Activated naive CD4-positive, alpha-beta T cell treated with anti-CD3 and anti-CD28 coated beads for 36 hours (primary cell): ENCODE results near the gene NDRG3. TPM values are rescaled to one million over a fixed set of nuclear protein-coding genes. Genes with fewer than 3 reads are reported as not detected.
"Not testable (repeated sequence)": the region's sequence is repeated elsewhere in the genome, so short reads cannot be mapped to it uniquely, and the experiment has no call there.

Source experiments
- CTCF ChIA-PET: fragments of 350-600 bp; sonication (Branson Sonifier 250); formaldehyde crosslinking; loops from one replicate; lab custom pipeline; 2021; ENCODE audit warnings: antibody characterized with exemption; lab: Charles Lee
- DNase-seq: peaks from one replicate; pipeline ENCODE4 v3.0.0-alpha.2; 2020
- H3K27ac Mint-ChIP-seq: one replicate; pipeline ENCODE4 v1.8.0; 2021; ENCODE audit warnings: mild to moderate bottlenecking, mixed read lengths
- H3K27me3 Mint-ChIP-seq: one replicate; pipeline ENCODE4 v1.8.0; 2021; ENCODE audit warnings: low read depth, mixed read lengths
- H3K36me3 Mint-ChIP-seq: one replicate; pipeline ENCODE4 v1.8.0; 2021; ENCODE audit warnings: low read depth, mixed read lengths
- H3K4me1 Mint-ChIP-seq: one replicate; pipeline ENCODE4 v1.8.0; 2021; ENCODE audit warnings: low read depth, mixed read lengths
- H3K4me3 Mint-ChIP-seq: one replicate; pipeline ENCODE4 v1.8.0; 2021; ENCODE audit warnings: mild to moderate bottlenecking, moderate library complexity, mixed read lengths
- H3K9me3 Mint-ChIP-seq: one replicate; pipeline ENCODE4 v1.8.0; 2021; ENCODE audit warnings: mixed read lengths
- intact Hi-C: fragments of 100-400 bp; cut with micrococcal nuclease; formaldehyde crosslinking; loops from one replicate; pipeline ENCODE4 v1.15.1; 2023
- total RNA-seq, 2 experiments: library from RNA; stranded (reverse); gene quantifications; one replicate each; pipeline ENCODE4 v1.2.3, GENCODE V29; 2021

The NDRG3 gene
- total RNA-seq, 2 experiments from 2014 or later, result 26.1 to 28.2 TPM

GRCh38 chr20:36726168-36726567 is 19.7 kb downstream of the NDRG3 start:
- no peak for DNase-seq
- peaks cover 2% of the 10 kb centered on the region for H3K36me3 Mint-ChIP-seq
- intact Hi-C loops, result no loop called here
- H3K9me3 Mint-ChIP-seq, result no peaks in the 10 kb centered on the region
- CTCF ChIA-PET, result interaction anchor here (0.7 kb wide), 1 partner anchor 82 kb away, joined by 3 read pairs; no protein-coding TSS in a partner anchor
- H3K27ac Mint-ChIP-seq, result no peak overlapping the region
- H3K4me1 Mint-ChIP-seq, result peaks cover 9% of the 10 kb centered on the region
- H3K27me3 Mint-ChIP-seq, result no peaks in the 10 kb centered on the region
- H3K4me3 Mint-ChIP-seq, result no peak overlapping the region

GRCh38 chr20:36720510-36720909 is 25.4 kb downstream of the NDRG3 start:
- peak overlapping the region; percentile 3 for H3K27ac Mint-ChIP-seq
- H3K4me1 Mint-ChIP-seq, result peaks cover 12% of the 10 kb centered on the region
- H3K36me3 Mint-ChIP-seq, result peaks cover 4% of the 10 kb centered on the region
- intact Hi-C loops, result loop anchor here (1.0 kb wide), 1 partner anchor 26 kb away; the partner anchor contains the start of gene NDRG3
- CTCF ChIA-PET, result interaction anchor here (0.6 kb wide), 1 partner anchor 300 kb away, joined by 4 read pairs; no protein-coding TSS in a partner anchor
- DNase-seq, result peak; percentile 58
- H3K4me3 Mint-ChIP-seq, result no peak overlapping the region
- H3K9me3 Mint-ChIP-seq, result no peaks in the 10 kb centered on the region
- no peaks in the 10 kb centered on the region for H3K27me3 Mint-ChIP-seq

GRCh38 chr20:36717657-36718056 is 28.2 kb downstream of the NDRG3 start:
- Mint-ChIP-seq H3K4me1 (peaks cover 12% of the 10 kb centered on the region), H3K27me3 (no peaks in the 10 kb centered on the region), H3K27ac (no peak overlapping the region), H3K4me3 (no peak overlapping the region), H3K36me3 (peaks cover 4% of the 10 kb centered on the region), H3K9me3 (no peaks in the 10 kb centered on the region)
- intact Hi-C loops, result loop anchor here (1.0 to 5.0 kb wide), 4 partner anchors 37 to 170 kb away; partner anchors contain the start of gene DSN1
- CTCF ChIA-PET, result interaction anchor here (0.7 to 1.3 kb wide), 4 partner anchors 37 to 223 kb away, joined by 3 read pairs; no protein-coding TSS in a partner anchor
- peak; percentile 43 for DNase-seq

GRCh38 chr20:36717021-36717420 is 28.9 kb downstream of the NDRG3 start:
- H3K4me3 Mint-ChIP-seq, result no peak overlapping the region
- no peaks in the 10 kb centered on the region for H3K9me3 Mint-ChIP-seq
- peaks cover 4% of the 10 kb centered on the region for H3K36me3 Mint-ChIP-seq
- CTCF ChIA-PET, result interaction anchor here (0.5 to 1.3 kb wide), 2 partner anchors 38 to 72 kb away, joined by 3 read pairs; no protein-coding TSS in a partner anchor
- H3K27ac Mint-ChIP-seq, result no peak overlapping the region
- H3K4me1 Mint-ChIP-seq, result peaks cover 12% of the 10 kb centered on the region
- no peaks in the 10 kb centered on the region for H3K27me3 Mint-ChIP-seq
- intact Hi-C loops, result loop anchor here (1.0 to 5.0 kb wide), 4 partner anchors 37 to 170 kb away; partner anchors contain the start of gene DSN1
- no peak for DNase-seq

GRCh38 chr20:36712775-36713174 is 33.1 kb downstream of the NDRG3 start:
- Mint-ChIP-seq H3K36me3 (no peaks in the 10 kb centered on the region), H3K27ac (no peak overlapping the region)
- CTCF ChIA-PET, result interaction anchor here (0.7 kb wide), 1 partner anchor 679 kb away, joined by 3 read pairs; no protein-coding TSS in a partner anchor

GRCh38 chr20:36709126-36709525 is 36.8 kb downstream of the NDRG3 start:
- intact Hi-C loops, result no loop called here
- no peaks in the 10 kb centered on the region for H3K9me3 Mint-ChIP-seq
- H3K4me1 Mint-ChIP-seq, result no peaks in the 10 kb centered on the region
- H3K4me3 Mint-ChIP-seq, result no peak overlapping the region
- H3K36me3 Mint-ChIP-seq, result peaks cover 3% of the 10 kb centered on the region
- CTCF ChIA-PET, result no interaction called here
- no peak overlapping the region for H3K27ac Mint-ChIP-seq
- no peak for DNase-seq
- H3K27me3 Mint-ChIP-seq, result no peaks in the 10 kb centered on the region

More at GRCh38 chr20:36712775-36713174, 33.1 kb downstream of the NDRG3 start:
- no peak for DNase-seq
- intact Hi-C loops, result no loop called here
- H3K4me1 Mint-ChIP-seq, result no peaks in the 10 kb centered on the region
- no peaks in the 10 kb centered on the region for H3K9me3 Mint-ChIP-seq
- H3K4me3 Mint-ChIP-seq, result no peak overlapping the region
- no peaks in the 10 kb centered on the region for H3K27me3 Mint-ChIP-seq

GRCh38 chr20:36703530-36703929 is 42.4 kb downstream of the NDRG3 start:
- Mint-ChIP-seq H3K9me3 (no peaks in the 10 kb centered on the region), H3K36me3 (peaks cover 3% of the 10 kb centered on the region), H3K4me1 (no peaks in the 10 kb centered on the region), H3K4me3 (no peak overlapping the region), H3K27ac (no peak overlapping the region), H3K27me3 (no peaks in the 10 kb centered on the region)
- intact Hi-C loops, result no loop called here
- DNase-seq, result no peak
- CTCF ChIA-PET, result no interaction called here

- H3K4me3 Mint-ChIP-seq, result no peak overlapping the region
- CTCF ChIA-PET, result no interaction called here
Measured at GRCh38 chr20:36700438-36700837, 45.5 kb downstream of the NDRG3 start.

GRCh38 chr20:36695467-36695866 is 50.4 kb downstream of the NDRG3 start:
- CTCF ChIA-PET, H3K4me3 Mint-ChIP-seq, H3K36me3 Mint-ChIP-seq, H3K9me3 Mint-ChIP-seq, DNase-seq, H3K27ac Mint-ChIP-seq, H3K27me3 Mint-ChIP-seq, H3K4me1 Mint-ChIP-seq, intact Hi-C loops: not testable (repeated sequence)

More at GRCh38 chr20:36700438-36700837, 45.5 kb downstream of the NDRG3 start:
- DNase-seq, result no peak
- H3K4me1 Mint-ChIP-seq, result no peaks in the 10 kb centered on the region
- H3K36me3 Mint-ChIP-seq, result peaks cover 2% of the 10 kb centered on the region
- no peaks in the 10 kb centered on the region for H3K27me3 Mint-ChIP-seq
- intact Hi-C loops, result no loop called here
- no peak overlapping the region for H3K27ac Mint-ChIP-seq
- H3K9me3 Mint-ChIP-seq, result no peaks in the 10 kb centered on the region

GRCh38 chr20:36688630-36689029 is 57.3 kb downstream of the NDRG3 start:
- CTCF ChIA-PET, result interaction anchor here (1.2 kb wide), 1 partner anchor 23 kb away, joined by 3 read pairs; no protein-coding TSS in a partner anchor
- H3K27ac Mint-ChIP-seq, result no peak overlapping the region
- no peak for DNase-seq
- no peaks in the 10 kb centered on the region for H3K27me3 Mint-ChIP-seq
- intact Hi-C loops, result no loop called here
- no peaks in the 10 kb centered on the region for H3K4me1 Mint-ChIP-seq
- H3K36me3 Mint-ChIP-seq, result no peaks in the 10 kb centered on the region
- no peaks in the 10 kb centered on the region for H3K9me3 Mint-ChIP-seq
- H3K4me3 Mint-ChIP-seq, result no peak overlapping the region

- DNase-seq, result no peak
- no peak overlapping the region for H3K4me3 Mint-ChIP-seq
- H3K27me3 Mint-ChIP-seq, result no peaks in the 10 kb centered on the region
- H3K4me1 Mint-ChIP-seq, result no peaks in the 10 kb centered on the region
- no peak overlapping the region for H3K27ac Mint-ChIP-seq
- H3K36me3 Mint-ChIP-seq, result no peaks in the 10 kb centered on the region
- intact Hi-C loops, result no loop called here
- CTCF ChIA-PET, result no interaction called here
- no peaks in the 10 kb centered on the region for H3K9me3 Mint-ChIP-seq
Measured at GRCh38 chr20:36687850-36688249, 58.0 kb downstream of the NDRG3 start.

- H3K4me1 Mint-ChIP-seq, result no peaks in the 10 kb centered on the region
- peaks cover 4% of the 10 kb centered on the region for H3K36me3 Mint-ChIP-seq
- no peaks in the 10 kb centered on the region for H3K9me3 Mint-ChIP-seq
- H3K4me3 Mint-ChIP-seq, result no peak overlapping the region
- intact Hi-C loops, result no loop called here
- no peaks in the 10 kb centered on the region for H3K27me3 Mint-ChIP-seq
- no peak overlapping the region for H3K27ac Mint-ChIP-seq
- CTCF ChIA-PET, result no interaction called here
- DNase-seq, result no peak
Measured at GRCh38 chr20:36686944-36687343, 58.9 kb downstream of the NDRG3 start.

GRCh38 chr20:36686504-36686903 is 59.4 kb downstream of the NDRG3 start:
- no peak overlapping the region for H3K27ac Mint-ChIP-seq
- no peak for DNase-seq
- H3K36me3 Mint-ChIP-seq, result peaks cover 4% of the 10 kb centered on the region
- H3K4me3 Mint-ChIP-seq, result no peak overlapping the region
- no peaks in the 10 kb centered on the region for H3K4me1 Mint-ChIP-seq
- intact Hi-C loops, result no loop called here
- CTCF ChIA-PET, result no interaction called here
- no peaks in the 10 kb centered on the region for H3K27me3 Mint-ChIP-seq
- H3K9me3 Mint-ChIP-seq, result no peaks in the 10 kb centered on the region
